NCI-H524 treated with DMSO at 0.1 percent for 48 hours (cell line): ENCODE data around the gene GRAMD4.

ENCODE experiments used
- DNase-seq: peaks from one replicate; lab custom pipeline; 2025; lab: John Stamatoyannopoulos, UW

Gene GRAMD4

DNA sequence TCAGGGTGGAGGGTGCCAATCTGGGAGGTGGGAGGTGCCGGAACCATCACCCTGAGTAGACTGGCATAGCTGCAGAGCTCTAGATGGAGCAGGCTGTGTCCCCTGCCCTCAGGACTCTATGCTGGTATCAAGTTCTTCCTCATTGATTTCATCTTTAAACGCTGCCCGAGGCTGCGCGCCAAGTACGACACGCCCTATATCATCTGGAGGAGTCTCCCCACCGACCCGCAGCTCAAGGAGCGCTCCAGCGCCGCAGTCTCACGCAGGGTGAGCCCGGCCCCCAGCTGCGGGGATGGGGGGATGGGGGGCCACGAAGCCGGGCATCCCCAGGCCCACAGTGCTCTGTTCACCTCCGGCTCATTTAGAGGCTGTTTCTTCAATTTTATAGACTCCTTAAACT, 52.5 kb downstream of the GRAMD4 start:
- DNase-seq, result no peak

- no peak for DNase-seq
These were observed 53.0 kb downstream of the GRAMD4 start for GRCh38 chr22:46673205-46673604.

- DNase-seq, result no peak
These were observed 53.6 kb downstream of the GRAMD4 start for GRCh38 chr22:46673662-46674236.

- no peak for DNase-seq
These were observed 54.2 kb downstream of the GRAMD4 start for GRCh38 chr22:46674367-46674781.

DNA sequence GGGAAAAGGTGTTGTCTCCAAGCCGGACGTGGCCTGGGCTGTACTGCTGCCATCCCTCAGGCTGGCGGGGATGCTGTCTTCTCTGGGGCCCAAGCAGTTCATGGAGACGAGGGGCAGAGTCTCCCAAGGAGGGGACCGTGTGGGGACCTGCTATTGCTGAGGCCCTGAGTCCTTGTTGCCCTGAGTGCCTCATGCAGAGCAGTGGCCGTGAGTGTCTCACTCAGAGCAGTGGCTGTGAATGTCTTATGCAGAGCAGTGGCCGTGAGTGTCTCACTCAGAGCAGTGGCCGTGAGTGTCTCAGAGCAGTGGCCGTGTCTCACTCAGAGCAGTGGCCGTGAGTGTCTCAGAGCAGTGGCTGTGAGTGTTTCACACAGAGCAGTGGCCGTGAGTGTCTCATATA, 54.7 kb downstream of the GRAMD4 start:
- DNase-seq, result no peak

DNA sequence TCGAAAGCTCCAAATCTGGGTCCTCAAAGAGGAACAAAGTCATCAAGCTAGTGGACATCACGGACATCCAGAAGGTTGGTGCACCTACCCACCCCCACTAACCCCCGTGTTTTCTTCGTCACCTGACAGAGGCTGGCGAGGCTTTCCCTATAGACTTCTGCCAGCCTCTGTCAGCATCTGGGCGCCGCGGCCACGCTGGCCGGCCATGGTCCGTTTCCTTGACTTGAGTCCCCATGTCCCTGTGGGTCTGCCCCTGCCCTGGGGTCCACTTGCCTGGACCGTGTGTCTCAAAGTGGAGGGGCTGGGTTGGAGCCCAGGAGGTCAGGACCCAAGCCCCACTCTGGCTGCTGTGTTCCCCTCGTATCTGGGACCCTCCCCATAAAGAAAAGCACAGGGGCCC, 55.3 kb downstream of the GRAMD4 start:
- no peak for DNase-seq

GRCh38 chr22:46675938-46676337, 55.8 kb downstream of the GRAMD4 start:
- no peak for DNase-seq

- no peak for DNase-seq
These were observed 56.3 kb downstream of the GRAMD4 start for GRCh38 chr22:46676479-46676878.

DNA sequence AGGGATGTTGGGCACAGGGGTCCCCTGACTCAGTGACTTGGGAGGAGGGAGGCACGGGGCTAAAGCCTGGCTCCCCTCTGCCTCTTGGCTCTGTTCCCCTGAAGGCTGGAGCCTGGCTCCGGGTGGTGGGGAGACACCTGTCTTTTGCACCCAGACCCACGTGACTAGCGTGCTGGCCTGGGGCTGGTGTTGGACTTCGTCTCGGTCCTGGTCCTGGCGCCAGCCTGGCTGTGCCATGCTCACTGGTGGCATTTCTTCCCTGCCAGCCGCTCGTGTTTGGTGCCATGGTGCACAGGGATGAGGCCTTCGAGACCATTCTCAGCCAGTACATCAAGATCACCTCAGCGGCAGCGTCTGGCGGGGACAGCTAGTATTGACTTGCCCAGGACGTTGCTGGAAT, 56.7 kb downstream of the GRAMD4 start:
- no peak for DNase-seq

DNA sequence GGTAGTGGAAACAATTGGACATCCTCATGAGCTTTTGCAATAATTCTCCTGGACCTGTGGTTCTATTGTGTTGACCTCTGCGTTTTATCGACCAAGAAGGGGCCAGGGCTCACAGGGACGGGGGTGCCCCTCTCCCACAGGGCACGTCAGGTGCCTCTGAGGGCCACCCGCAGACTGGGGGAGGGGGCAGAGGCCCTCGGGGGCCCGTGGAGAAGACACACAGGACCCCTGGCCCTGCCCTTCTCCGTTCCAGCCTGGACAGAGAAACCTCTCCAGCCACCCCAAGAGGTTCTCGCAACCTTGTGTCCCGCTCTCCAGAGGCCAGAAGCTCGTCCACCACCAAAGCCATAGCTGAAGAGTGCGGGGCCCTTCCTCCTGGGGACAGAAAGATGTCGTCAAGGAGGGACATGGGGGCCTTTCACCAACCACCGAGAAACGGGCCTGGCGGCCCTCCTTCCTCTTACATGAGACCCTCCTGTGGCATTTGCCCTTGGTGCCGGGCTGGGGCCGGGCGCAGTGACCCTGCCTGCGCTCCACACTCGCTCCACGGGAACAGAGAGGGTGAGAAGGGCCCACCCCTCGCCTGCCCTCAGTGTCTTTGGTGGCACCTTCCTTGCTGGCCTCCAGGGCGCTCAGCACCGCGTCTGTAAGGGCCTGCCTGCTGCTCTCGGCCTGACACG, 57.3 kb downstream of the GRAMD4 start:
- DNase-seq, result no peak

DNA sequence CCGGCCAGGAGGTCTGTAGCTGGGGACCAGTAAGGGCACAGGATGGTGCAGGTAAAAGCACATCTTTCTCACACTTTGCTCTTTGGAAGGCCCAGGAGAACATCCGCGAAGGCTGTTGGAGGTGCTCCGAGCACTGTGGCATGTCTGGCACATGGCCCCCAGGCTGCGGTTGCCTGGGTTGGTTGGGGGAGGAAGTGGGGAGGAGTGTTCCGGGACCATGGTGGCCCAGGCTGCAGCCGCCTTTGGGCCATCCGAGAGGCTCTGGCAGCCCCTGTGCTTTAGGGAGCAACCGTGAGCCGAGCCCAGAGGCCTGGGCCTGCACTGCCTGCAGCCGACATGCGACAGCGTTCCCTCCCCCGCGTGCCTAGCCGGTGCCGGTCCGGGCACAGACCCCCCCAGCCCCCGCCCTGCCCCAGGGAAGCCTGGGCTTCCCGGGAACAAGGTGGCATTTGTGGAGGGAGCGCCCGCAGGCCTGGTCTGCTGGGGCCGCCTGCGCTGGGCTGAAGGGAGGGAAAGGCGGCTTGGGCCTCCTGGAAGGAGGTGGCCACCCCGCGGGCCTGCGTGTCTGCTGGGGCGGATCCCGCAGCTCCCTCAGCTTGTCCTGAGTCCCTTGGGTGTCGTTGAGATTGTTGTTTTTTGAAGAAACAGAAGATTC, 57.9 kb downstream of the GRAMD4 start:
- DNase-seq, result no peak

DNA sequence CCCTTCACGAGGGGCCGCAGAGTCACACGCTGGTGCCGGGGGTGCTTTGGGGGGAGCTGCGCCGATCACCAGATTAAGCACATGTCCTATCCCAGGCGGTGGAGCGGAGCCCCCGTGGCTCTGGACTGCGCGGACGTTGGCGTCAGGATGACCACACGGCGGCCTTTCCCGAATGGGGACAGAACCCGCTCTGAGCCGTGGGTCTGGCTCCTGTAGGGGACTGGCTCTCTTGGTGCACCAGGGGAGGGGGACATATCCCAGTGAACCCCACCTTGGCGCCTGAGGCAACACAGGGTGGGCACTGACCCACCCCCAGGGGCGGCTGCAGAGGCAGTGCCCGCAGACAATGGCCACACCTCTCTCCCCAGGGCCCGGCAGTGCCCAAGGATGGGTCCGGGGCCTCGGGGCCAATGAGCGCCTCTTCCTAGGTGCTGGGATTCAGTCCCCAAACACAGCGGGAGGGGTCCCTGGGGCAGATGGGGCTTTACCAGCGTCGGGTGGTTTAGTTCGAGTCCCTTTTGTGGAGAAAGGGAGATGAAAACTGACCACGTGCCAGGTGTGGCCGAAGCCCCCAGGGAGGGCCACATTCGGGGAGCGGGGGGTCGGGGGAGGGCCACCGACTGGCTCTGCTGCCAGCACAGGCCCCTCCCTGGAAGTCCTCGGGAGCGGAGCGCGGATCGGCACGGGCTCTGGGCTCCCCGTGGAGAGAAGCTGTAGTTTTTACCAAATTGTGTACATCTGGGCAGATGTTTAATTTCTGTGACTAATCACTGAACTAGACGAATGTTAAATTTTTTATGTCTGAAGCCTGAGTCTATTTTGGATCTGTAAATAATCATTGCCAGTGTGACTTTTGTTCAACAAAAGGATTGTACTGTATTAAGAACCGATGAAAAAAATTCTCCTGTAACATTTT, 58.9 kb downstream of the GRAMD4 start:
- no peak for DNase-seq

- DNase-seq, result no peak
These were observed 59.6 kb downstream of the GRAMD4 start for GRCh38 chr22:46679706-46680269.

- no peak for DNase-seq
These were observed 60.8 kb downstream of the GRAMD4 start for GRCh38 chr22:46681010-46681409.

DNA sequence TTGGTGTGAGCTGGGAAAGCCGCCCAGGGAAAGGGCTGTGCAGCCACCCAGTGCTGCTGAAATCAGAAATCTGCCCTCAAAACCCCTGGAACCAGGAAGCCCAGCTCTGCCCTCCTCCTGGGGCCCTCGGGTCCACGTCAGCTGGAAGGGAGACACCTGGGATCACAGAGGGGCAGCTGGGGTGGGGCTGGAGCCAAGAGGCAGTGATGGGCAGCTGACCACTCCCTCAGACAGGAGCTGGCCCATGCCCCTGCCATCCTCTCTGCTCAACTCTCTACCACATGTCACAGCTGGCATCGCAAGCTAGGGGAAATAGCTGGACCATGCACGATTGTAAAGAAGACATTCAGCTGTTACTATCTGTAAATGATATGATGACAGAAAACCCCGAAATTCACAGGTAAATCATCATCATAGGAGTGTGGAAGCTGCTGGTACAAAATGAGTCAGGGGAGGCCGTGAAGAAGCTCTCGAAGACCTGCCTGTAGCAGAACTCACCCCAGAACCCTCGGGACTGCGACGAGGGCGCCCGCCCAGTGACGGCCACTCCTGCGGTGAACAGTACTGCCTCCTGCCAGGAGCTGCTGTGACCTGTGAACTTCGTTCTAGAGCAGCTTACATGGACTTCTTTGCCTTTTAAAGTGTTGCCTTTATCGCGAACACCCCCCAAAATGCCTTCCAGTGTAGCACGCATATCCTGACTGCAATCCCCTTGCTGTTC, 62.0 kb downstream of the GRAMD4 start:
- no peak for DNase-seq

GRCh38 chr22:46684706-46685105, 64.5 kb downstream of the GRAMD4 start:
- no peak for DNase-seq

- no peak for DNase-seq
These were observed 66.2 kb downstream of the GRAMD4 start for GRCh38 chr22:46686221-46687047.

DNA sequence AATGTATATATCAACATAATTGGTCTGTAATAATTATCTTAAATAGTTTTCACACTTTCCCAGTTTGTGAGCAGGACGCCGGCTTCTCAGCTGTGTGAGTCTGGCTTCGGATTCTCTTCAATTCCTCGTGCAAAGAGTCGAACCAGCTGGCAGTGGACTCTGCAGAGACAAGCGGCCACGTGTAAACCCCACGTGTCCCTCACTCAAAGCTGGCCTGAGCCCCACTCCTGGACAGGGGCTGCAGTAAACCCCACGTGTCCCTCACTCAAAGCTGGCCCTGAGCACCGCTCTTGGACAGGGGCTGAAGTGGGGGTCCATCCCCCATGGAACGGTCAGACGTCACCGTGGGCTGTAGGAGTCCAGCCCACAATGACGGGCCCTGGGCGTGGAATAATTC, 66.9 kb downstream of the GRAMD4 start:
- DNase-seq, result no peak

- DNase-seq, result no peak
These were observed 67.3 kb downstream of the GRAMD4 start for GRCh38 chr22:46687460-46687859.

GRCh38 chr22:46688949-46689348, 68.8 kb downstream of the GRAMD4 start:
- no peak for DNase-seq

DNA sequence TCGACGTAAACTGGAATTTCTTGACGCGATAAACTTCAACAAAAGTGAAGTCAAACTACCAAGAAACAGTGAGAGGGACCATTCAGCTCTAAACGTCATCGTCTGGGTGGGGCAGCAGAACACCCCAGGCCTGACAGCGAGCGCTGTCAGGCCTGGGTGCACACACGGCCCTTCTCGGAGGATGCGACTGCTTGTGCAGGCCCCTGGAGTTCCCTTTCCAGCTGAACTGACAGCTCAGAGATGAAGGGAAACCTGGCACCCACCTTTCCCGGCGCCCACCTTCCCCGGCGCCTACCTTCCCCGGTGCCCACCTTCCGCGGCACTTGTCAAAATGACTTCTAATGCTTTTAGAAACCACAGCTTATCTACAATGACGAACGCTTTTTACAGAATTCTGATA, 70.0 kb downstream of the GRAMD4 start:
- no peak for DNase-seq
